OCI-LY7 (cell line): ENCODE data around the gene RHOA.

Source experiments
- CTCF ChIP-seq: fragments of 200-600 bp; sonication (generic); conservative IDR thresholded peaks from 2 replicates; pipeline ENCODE4 v1.5.1; 2014; ENCODE audit warnings: mild to moderate bottlenecking, antibody characterized with exemption, low read length, moderate library complexity, mixed read lengths
- EZH2phosphoT487 ChIP-seq: fragments of 200-600 bp; sonication (generic); IDR thresholded peaks from 2 replicates; pipeline ENCODE4 v1.6.1; 2018; ENCODE audit warnings: low read depth, borderline replicate concordance, mild to moderate bottlenecking, mixed run types, antibody characterized with exemption, low read length, moderate library complexity, mixed read lengths

GRCh38 chr3:49349348-49350114, 62.2 kb downstream of the RHOA start:
- TF ChIP-seq CTCF, result no peak
- TF ChIP-seq EZH2phosphoT487, result no peak
